Femur (tissue), 1 donor: ENCODE measurements around the gene CA4.
"Not testable (repeated sequence)": the region's sequence is repeated elsewhere in the genome, so short reads cannot be mapped to it uniquely, and the experiment has no call there.

Experiments used
- DNase-seq: peaks from one replicate; pipeline ENCODE4 v3.0.0-alpha.2; 2017

CA4 gene

DNA sequence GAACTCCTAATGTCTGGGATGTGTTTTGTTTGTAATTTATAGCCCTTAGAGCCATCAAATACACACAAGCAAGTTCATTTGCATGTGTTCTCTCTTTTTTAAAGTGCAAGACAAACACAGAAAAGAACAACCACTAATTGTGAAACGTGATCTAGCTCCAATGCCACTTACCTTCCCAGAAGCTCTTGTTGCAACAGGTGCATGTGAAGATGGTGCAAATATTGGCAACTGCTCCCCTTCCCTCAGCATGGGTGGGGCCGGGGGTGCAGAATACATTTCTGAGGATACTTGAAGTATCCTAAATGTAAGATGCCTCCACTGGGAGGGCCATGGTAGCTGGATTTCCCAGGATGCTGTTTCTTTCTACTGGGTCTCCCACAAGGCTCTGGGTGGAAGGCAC lies 28.4 kb downstream of the CA4 start:
- not testable (repeated sequence) for DNase-seq

- DNase-seq: not testable (repeated sequence)
Measured at GRCh38 chr17:60180380-60180779, 30.6 kb downstream of the CA4 start.

DNA sequence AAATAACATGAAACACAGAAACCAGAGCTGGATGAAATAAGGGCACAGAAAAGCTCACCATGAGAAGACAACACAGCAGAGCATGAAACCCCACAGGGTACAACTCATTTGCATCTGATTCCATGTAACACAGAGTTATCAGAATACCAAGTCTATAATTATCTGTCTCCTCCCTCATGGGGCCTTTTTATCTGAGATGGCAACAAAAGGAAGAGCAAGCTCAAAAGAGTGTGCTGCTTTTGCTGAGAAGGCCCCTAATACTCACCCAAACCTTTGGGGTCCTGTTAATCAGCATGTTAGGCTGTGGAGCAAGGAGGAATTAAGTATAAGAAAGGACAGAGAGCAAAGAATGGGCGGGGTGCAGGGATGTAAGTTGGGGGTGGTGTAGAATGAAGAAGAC lies 36.6 kb downstream of the CA4 start:
- not testable (repeated sequence) for DNase-seq

DNA sequence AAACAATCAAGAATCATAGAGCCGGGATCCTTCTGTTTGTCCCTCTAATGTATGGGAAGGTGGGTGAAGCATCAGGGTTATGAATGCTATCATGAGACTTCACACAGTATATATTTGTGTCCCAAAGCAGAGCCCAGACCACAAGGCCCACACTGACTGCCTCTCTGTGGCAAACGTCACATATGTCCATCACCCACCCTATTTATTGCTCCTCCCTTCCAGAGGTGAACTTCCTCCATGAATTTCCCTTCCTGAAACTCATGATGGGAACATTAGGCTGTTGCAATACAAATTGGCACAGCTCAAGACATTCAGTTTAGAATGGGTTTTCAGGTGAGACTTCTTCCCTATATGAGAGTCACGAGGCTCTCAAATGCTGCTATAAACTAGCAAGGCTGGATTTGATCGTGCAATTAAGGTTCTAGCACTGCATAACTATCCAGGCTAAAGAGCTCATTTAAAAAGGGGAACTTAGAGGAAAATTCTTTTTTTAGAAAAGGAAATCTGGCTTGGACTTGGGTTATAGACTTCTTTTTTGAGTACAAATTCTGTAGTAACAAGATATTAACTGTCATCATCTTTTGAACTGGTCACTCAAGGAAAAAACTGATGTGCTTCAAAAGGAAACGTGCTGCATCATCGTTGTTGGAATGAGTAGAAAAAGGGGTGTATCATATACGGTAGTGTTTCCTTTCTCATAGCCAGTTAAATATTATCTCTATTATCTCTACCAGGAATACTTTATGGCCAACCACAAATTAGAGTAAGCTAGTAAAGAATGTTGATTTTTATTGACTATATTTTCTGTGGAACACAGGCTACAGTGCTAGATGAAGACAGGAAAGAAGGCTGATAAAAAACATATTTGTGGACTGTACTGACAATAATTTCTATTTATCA lies 37.3 kb downstream of the CA4 start:
- not testable (repeated sequence) for DNase-seq

DNA sequence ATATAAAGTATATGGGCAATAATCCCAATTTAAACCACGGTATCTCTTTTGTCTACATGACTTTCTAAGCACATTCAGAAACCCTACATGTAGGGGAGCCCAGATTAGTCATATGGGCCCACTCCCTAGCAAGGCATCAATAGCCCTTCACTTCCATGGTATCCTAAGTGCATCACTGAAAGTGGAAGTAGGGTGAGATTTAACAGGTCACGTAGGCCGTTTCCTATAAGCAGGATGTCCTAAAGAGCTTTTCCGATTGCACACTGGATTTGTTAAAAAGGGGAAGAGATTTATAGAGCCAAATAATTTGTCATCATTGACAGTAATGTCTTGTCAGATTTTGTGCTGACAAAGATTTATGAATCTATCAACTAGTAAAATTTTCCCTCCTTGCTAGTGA lies 39.0 kb downstream of the CA4 start:
- DNase-seq: no peak

DNA sequence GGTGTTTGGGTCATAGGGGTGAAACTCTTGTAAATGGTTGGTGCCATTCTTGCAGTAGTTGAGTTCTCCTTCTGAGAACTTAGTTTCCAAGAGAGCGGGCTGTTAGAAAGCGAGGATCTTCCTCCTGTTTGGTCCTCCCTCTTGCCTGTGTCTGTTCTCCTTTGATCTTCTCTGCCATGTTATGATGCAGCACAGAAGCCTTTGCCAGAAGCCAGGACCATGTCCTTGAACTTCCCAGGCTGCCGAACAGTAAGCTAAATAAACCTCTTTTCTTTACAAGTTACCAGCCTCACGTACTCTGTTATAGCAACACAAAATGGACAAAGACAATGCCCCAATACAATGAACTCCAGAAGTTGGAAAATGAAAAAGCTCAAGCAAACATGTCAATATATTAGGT lies 40.3 kb downstream of the CA4 start:
- DNase-seq: not testable (repeated sequence)

DNA sequence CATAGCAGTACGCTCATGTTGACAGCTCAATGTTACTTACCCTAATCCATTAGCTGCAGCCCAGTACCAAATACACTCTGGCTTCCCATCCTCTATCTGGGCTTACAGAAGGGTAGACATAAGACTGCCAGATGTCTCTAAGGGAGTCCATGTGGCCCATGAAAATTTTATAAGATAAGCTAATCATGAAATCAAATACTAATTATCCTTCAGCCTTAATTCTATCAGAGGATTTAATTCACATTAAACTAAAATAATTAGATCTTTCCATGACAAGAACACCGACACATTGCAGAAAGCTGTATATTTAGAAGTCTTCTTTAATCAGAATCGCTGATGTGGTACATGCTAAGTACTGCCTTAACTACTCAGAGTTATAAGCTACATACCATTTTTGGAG lies 43.3 kb downstream of the CA4 start:
- DNase-seq: not testable (repeated sequence)

- DNase-seq: no peak
Measured at GRCh38 chr17:60193482-60193881, 43.7 kb downstream of the CA4 start.

- not testable (repeated sequence) for DNase-seq
Measured at GRCh38 chr17:60194141-60194540, 44.4 kb downstream of the CA4 start.

- not testable (repeated sequence) for DNase-seq
Measured at GRCh38 chr17:60198630-60199029, 48.9 kb downstream of the CA4 start.

GRCh38 chr17:60205782-60206181 lies 56.0 kb downstream of the CA4 start:
- DNase-seq: not testable (repeated sequence)

GRCh38 chr17:60208302-60208701 lies 58.5 kb downstream of the CA4 start:
- DNase-seq: not testable (repeated sequence)
